GM12878 (cell line): Measurements from ENCODE around the gene MAP3K7CL. TPM values are rescaled to one million over a fixed set of nuclear protein-coding genes. Genes with fewer than 3 reads are reported as not detected.

ENCODE experiments used
- ATAC-seq: fragments of 200-7000 bp; cut with Tn5 transposase; 3 replicates; pipeline ENCODE4 v1.9.1; 2020; ENCODE audit warnings: mild to moderate bottlenecking, moderate library complexity
- BruUV-seq: library from RNA; stranded (reverse); fragments of 400-500 nt; replicated peaks from 2 replicates; lab custom pipeline; 2021; lab: Mats Ljungman, UMichigan
- CTCF ChIA-PET: fragments of 300-600 bp; sonication (Branson Sonifier 250); formaldehyde crosslinking; extraction: SDS; loops from one replicate; lab custom pipeline; 2021; ENCODE audit warnings: inconsistent platforms; lab: Yijun Ruan, JAX
- POLR2A ChIA-PET: fragments of 350-600 bp; formaldehyde crosslinking; extraction: SDS; loops from one replicate; lab custom pipeline; 2021; ENCODE audit warnings: inconsistent platforms; lab: Charles Lee
- RAD21 ChIA-PET: fragments of 300-600 bp; sonication (Branson Sonifier 250); formaldehyde crosslinking; loops from one replicate; lab custom pipeline; 2023; ENCODE audit warnings: antibody characterized with exemption; ENCODE audit not compliant: unreplicated experiment; lab: Charles Lee
- SMC1A ChIA-PET: fragments of 300-600 bp; sonication (Branson Sonifier 250); formaldehyde crosslinking; loops from one replicate; lab custom pipeline; 2023; ENCODE audit not compliant: unreplicated experiment, uncharacterized antibody; lab: Charles Lee
- DNase-seq: peaks from one replicate; pipeline ENCODE4 v3.0.0-alpha.2; 2011; ENCODE audit warnings: low read depth, low spot score
- FAIRE-seq: peaks from 3 replicates; lab custom pipeline; 2011; peaks lifted over from hg19 to GRCh38; lab: Jason Lieb, UNC
- H2AFZ ChIP-seq: 2 replicates; pipeline ENCODE4 v1.6.0; 2011; ENCODE audit warnings: low read depth, low read length, control low read depth; ENCODE audit not compliant: control insufficient read depth
- H3K27ac ChIP-seq: 2 replicates; pipeline ENCODE4 v1.5.1; 2011; ENCODE audit warnings: control low read depth; ENCODE audit not compliant: control insufficient read depth, insufficient read depth
- H3K27me3 ChIP-seq, 2 experiments: replicated peaks in 1 of 2; 2 replicates each; pipeline versions ENCODE4 v1.6.0 to v1.6.1; 2011; ENCODE audit warnings: low read length in 1 of 2; ENCODE audit not compliant: control insufficient read depth in 2 of 2, insufficient read depth in 2 of 2
- H3K36me3 ChIP-seq, 2 experiments: 2 replicates each; pipeline ENCODE4 v1.5.1; 2011; ENCODE audit warnings: low read length in 1 of 2; ENCODE audit not compliant: control insufficient read depth in 2 of 2, insufficient read depth in 2 of 2
- H3K4me1 ChIP-seq: 2 replicates; pipeline ENCODE4 v1.6.1; 2011; ENCODE audit warnings: mild to moderate bottlenecking, low read length, moderate library complexity, mixed read lengths; ENCODE audit not compliant: control insufficient read depth, insufficient read depth
- H3K4me2 ChIP-seq: 2 replicates; pipeline ENCODE4 v1.6.0; 2011; ENCODE audit warnings: control low read depth; ENCODE audit not compliant: control insufficient read depth, insufficient read depth
- H3K4me3 ChIP-seq: fragments of 200-600 bp; sonication (generic); 2 replicates; pipeline ENCODE4 v1.5.1; 2016
- H3K79me2 ChIP-seq: 2 replicates; pipeline ENCODE4 v1.6.0; 2011; ENCODE audit warnings: low read length; ENCODE audit not compliant: control insufficient read depth, insufficient read depth
- H3K9ac ChIP-seq: 2 replicates; pipeline ENCODE4 v1.8.0; 2011; ENCODE audit warnings: low read length, control low read depth, mixed read lengths; ENCODE audit not compliant: control insufficient read depth, insufficient read depth
- H3K9me3 ChIP-seq: replicated peaks from 3 replicates; pipeline ENCODE4 v1.5.1; 2011; ENCODE audit warnings: mild to moderate bottlenecking, low read length; ENCODE audit not compliant: control insufficient read depth, insufficient read depth
- H4K20me1 ChIP-seq: 2 replicates; pipeline ENCODE4 v1.6.0; 2011; ENCODE audit not compliant: control insufficient read depth, insufficient read depth
- ASH2L ChIP-seq: fragments of 300-600, 200-600 bp; sonication (generic); IDR thresholded peaks from 2 replicates; pipeline ENCODE4 v1.6.1; 2017; ENCODE audit warnings: low read depth, mild to moderate bottlenecking, borderline replicate concordance
- ATF7 ChIP-seq: fragments of 450-650 bp; IDR thresholded peaks from 2 replicates; pipeline ENCODE4 v1.6.1; 2016; ENCODE audit warnings: low read depth, mild to moderate bottlenecking
- CHD2 ChIP-seq: IDR thresholded peaks from 2 replicates; pipeline ENCODE4 v1.6.1; 2011; ENCODE audit warnings: low read depth, low read length, improper control_type of control experiment, borderline replicate concordance
- ETV6 ChIP-seq, 2 experiments: fragments of 450-650 bp in 1 of 2; IDR thresholded peaks in 1 of 2; conservative IDR thresholded peaks in 1 of 2; 2 replicates each; pipeline ENCODE4 v1.6.1; 2014; ENCODE audit warnings: antibody characterized with exemption in 1 of 2, borderline replicate concordance in 1 of 2, low read depth in 1 of 2, mild to moderate bottlenecking in 1 of 2, moderate library complexity in 1 of 2
- EZH2 ChIP-seq: IDR thresholded peaks from 2 replicates; pipeline ENCODE4 v1.6.1; 2012; ENCODE audit warnings: low read depth, mild to moderate bottlenecking, control low read depth, inconsistent platforms, low read length, borderline replicate concordance; ENCODE audit not compliant: control insufficient read depth
- GABPA ChIP-seq: IDR thresholded peaks from 2 replicates; pipeline ENCODE4 v1.6.1; 2014; ENCODE audit warnings: antibody characterized with exemption, low read depth, mild to moderate bottlenecking, inconsistent platforms
- NFIC ChIP-seq: IDR thresholded peaks from 2 replicates; pipeline ENCODE4 v1.6.1; 2012; ENCODE audit warnings: low read depth, mild to moderate bottlenecking, inconsistent platforms, low read length, moderate library complexity
- NFYB ChIP-seq: IDR thresholded peaks from 2 replicates; pipeline ENCODE4 v1.6.1; 2011; ENCODE audit warnings: low read depth, mild to moderate bottlenecking, low read length, improper control_type of control experiment, moderate library complexity; ENCODE audit not compliant: insufficient read depth
- NR2F1 ChIP-seq: fragments of 450-650 bp; conservative IDR thresholded peaks from 2 replicates; pipeline ENCODE4 v1.6.1; 2017; ENCODE audit warnings: mild to moderate bottlenecking
- ZNF384 ChIP-seq: IDR thresholded peaks from 2 replicates; pipeline ENCODE4 v1.6.1; 2012; ENCODE audit warnings: low read depth, mild to moderate bottlenecking, low read length, improper control_type of control experiment, borderline replicate concordance
- WGBS: methylation state at CpG from one replicate; pipeline ENCODE4 v1.1.6; 2016; ENCODE audit warnings: low lambda C conversion rate; ENCODE audit not compliant: insufficient replicate concordance, insufficient coverage; ENCODE audit errors: missing lambda C conversion rate; 5-methylcytosine and 5-hydroxymethylcytosine counted together
- in situ Hi-C: fragments of 300-500 bp; cut with MboI; formaldehyde crosslinking; loops from 9 replicates; pipeline ENCODE4 v1.14.3; 2018; ENCODE audit warnings: mixed read lengths
- intact Hi-C: fragments of 100-400 bp; cut with micrococcal nuclease; formaldehyde crosslinking; loops from one replicate; pipeline ENCODE4 v1.14.2; 2022; ENCODE audit not compliant: unreplicated experiment
- polyA plus RNA-seq, 11 experiments: library from polyadenylated mRNA; depleted of rRNA in 4 of 11; unstranded in 6 of 11; stranded (reverse) in 5 of 11; fragments of >200 nt; fragmentation: Nextera tagmentation in 4 of 11; fragmentation: Illumina TruSeq in 1 of 11; extraction: Ambion mirVana in 4 of 11; extraction: Trizol in 1 of 11; gene quantifications; 1 replicate in 1 of 11; 2 replicates in 10 of 11; pipeline versions ENCODE4 v1.2.1 to v1.2.3, GENCODE V29; 2011 to 2016; ENCODE audit warnings: inconsistent platforms in 2 of 11, missing spikeins in 2 of 11, low read depth in 1 of 11
- total RNA-seq, 4 experiments: library from RNA; depleted of rRNA in 3 of 4; stranded (reverse); fragments of >200 nt in 3 of 4; fragmentation: Illumina TruSeq in 1 of 4; extraction: Trizol in 1 of 4; gene quantifications; 2 replicates each; pipeline versions ENCODE4 v1.2.1 to v1.2.3, GENCODE V29; 2013 to 2021
- TF ChIP-seq, protein P1 (sequence below): fragments of 450-650 bp; IDR thresholded peaks from 2 replicates; pipeline ENCODE4 v1.6.1; 2017; ENCODE audit warnings: mild to moderate bottlenecking, moderate library complexity
- TF ChIP-seq, protein P2 (sequence below): fragments of 450-650 bp; IDR thresholded peaks from 2 replicates; pipeline ENCODE4 v1.6.1; 2016; ENCODE audit warnings: mild to moderate bottlenecking, moderate library complexity, borderline replicate concordance
- TF ChIP-seq, protein P3 (sequence below): fragments of 450-650 bp; IDR thresholded peaks from 2 replicates; pipeline ENCODE4 v1.6.1; 2016; ENCODE audit warnings: mild to moderate bottlenecking

The MAP3K7CL gene
- total and polyA plus RNA-seq, 10 of the 15 experiments (the other 5 are each of a cell fraction or from before 2014, with no cell fraction given): 3.2 to 19.7 (median 6.6) TPM

DNA sequence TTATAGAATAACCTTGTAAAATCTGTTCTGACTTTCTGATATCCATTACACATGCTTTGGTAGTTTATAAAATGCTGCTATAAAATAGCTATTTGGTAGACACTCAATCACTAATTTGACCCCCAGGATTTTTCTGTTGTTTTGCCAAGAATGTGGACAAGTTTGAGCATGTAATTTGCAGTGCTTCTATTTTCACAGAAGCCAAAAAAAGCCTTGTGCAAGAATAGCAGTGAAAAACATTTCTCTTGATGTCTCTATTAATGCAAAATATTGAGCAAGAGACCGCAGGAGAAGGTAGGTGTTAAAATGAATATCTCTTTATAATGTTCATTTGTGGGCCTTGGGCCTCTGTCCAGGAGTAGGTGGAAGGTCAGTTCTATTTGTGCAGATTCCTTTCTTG, 22.5 kb downstream of the MAP3K7CL start (continued):
- TF ChIP-seq ATF7 (no peak), ETV6 (conservative IDR thresholded peaks at IDR 0.05 in 1 of 2, IDR thresholded peaks at IDR 0.05 in 1 of 2; ENCODE audit: borderline replicate concordance in 1 of 2, low read depth in 1 of 2) (no peak), NFIC (no peak), NFYB (no peak), NR2F1 (no peak)
- TF ChIP-seq, protein P1, sequence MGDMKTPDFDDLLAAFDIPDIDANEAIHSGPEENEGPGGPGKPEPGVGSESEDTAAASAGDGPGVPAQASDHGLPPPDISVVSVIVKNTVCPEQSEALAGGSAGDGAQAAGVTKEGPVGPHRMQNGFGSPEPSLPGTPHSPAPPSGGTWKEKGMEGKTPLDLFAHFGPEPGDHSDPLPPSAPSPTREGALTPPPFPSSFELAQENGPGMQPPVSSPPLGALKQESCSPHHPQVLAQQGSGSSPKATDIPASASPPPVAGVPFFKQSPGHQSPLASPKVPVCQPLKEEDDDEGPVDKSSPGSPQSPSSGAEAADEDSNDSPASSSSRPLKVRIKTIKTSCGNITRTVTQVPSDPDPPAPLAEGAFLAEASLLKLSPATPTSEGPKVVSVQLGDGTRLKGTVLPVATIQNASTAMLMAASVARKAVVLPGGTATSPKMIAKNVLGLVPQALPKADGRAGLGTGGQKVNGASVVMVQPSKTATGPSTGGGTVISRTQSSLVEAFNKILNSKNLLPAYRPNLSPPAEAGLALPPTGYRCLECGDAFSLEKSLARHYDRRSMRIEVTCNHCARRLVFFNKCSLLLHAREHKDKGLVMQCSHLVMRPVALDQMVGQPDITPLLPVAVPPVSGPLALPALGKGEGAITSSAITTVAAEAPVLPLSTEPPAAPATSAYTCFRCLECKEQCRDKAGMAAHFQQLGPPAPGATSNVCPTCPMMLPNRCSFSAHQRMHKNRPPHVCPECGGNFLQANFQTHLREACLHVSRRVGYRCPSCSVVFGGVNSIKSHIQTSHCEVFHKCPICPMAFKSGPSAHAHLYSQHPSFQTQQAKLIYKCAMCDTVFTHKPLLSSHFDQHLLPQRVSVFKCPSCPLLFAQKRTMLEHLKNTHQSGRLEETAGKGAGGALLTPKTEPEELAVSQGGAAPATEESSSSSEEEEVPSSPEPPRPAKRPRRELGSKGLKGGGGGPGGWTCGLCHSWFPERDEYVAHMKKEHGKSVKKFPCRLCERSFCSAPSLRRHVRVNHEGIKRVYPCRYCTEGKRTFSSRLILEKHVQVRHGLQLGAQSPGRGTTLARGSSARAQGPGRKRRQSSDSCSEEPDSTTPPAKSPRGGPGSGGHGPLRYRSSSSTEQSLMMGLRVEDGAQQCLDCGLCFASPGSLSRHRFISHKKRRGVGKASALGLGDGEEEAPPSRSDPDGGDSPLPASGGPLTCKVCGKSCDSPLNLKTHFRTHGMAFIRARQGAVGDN: no peak

- no peak overlapping the region for H3K9ac ChIP-seq
- H3K36me3 ChIP-seq: no peaks in the 10 kb centered on the region
- no peak overlapping the region for H3K27ac ChIP-seq
- SMC1A ChIA-PET: interaction anchor here (1.2 to 1.8 kb wide), 3 partner anchors 10 to 61 kb away, joined by 3 to 8 read pairs (median 3); no protein-coding TSS in a partner anchor
- CTCF ChIA-PET: interaction anchor here (0.6 to 1.3 kb wide), 5 partner anchors 10 to 228 kb away, joined by 3 to 4 read pairs (median 3); no protein-coding TSS in a partner anchor
- H3K4me2 ChIP-seq: no peak overlapping the region
- RAD21 ChIA-PET: interaction anchor here (1.2 kb wide), 1 partner anchor 64 kb away, joined by 3 read pairs; no protein-coding TSS in a partner anchor
- H3K4me1 ChIP-seq: no peaks in the 10 kb centered on the region
- H3K79me2 ChIP-seq: no peaks in the 10 kb centered on the region
- WGBS: 92% methylated on average over 3 of the region's 3 CpGs
- no peaks in the 10 kb centered on the region for H4K20me1 ChIP-seq
- H3K27me3 ChIP-seq: no peaks in the 10 kb centered on the region
- no peak overlapping the region for H3K4me3 ChIP-seq
- DNase-seq (no peak), ATAC-seq (no peak), FAIRE-seq (no peak)
- intact Hi-C loops (no loop called here), in situ Hi-C loops (no loop called here)
- H3K9me3 ChIP-seq: no peaks in the 10 kb centered on the region
- no peak overlapping the region for H2AFZ ChIP-seq
- no TSS peak for BruUV-seq
- POLR2A ChIA-PET: no interaction called here
- TF ChIP-seq, protein P2, sequence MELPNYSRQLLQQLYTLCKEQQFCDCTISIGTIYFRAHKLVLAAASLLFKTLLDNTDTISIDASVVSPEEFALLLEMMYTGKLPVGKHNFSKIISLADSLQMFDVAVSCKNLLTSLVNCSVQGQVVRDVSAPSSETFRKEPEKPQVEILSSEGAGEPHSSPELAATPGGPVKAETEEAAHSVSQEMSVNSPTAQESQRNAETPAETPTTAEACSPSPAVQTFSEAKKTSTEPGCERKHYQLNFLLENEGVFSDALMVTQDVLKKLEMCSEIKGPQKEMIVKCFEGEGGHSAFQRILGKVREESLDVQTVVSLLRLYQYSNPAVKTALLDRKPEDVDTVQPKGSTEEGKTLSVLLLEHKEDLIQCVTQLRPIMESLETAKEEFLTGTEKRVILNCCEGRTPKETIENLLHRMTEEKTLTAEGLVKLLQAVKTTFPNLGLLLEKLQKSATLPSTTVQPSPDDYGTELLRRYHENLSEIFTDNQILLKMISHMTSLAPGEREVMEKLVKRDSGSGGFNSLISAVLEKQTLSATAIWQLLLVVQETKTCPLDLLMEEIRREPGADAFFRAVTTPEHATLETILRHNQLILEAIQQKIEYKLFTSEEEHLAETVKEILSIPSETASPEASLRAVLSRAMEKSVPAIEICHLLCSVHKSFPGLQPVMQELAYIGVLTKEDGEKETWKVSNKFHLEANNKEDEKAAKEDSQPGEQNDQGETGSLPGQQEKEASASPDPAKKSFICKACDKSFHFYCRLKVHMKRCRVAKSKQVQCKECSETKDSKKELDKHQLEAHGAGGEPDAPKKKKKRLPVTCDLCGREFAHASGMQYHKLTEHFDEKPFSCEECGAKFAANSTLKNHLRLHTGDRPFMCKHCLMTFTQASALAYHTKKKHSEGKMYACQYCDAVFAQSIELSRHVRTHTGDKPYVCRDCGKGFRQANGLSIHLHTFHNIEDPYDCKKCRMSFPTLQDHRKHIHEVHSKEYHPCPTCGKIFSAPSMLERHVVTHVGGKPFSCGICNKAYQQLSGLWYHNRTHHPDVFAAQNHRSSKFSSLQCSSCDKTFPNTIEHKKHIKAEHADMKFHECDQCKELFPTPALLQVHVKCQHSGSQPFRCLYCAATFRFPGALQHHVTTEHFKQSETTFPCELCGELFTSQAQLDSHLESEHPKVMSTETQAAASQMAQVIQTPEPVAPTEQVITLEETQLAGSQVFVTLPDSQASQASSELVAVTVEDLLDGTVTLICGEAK: no peak
- TF ChIP-seq, protein P3, sequence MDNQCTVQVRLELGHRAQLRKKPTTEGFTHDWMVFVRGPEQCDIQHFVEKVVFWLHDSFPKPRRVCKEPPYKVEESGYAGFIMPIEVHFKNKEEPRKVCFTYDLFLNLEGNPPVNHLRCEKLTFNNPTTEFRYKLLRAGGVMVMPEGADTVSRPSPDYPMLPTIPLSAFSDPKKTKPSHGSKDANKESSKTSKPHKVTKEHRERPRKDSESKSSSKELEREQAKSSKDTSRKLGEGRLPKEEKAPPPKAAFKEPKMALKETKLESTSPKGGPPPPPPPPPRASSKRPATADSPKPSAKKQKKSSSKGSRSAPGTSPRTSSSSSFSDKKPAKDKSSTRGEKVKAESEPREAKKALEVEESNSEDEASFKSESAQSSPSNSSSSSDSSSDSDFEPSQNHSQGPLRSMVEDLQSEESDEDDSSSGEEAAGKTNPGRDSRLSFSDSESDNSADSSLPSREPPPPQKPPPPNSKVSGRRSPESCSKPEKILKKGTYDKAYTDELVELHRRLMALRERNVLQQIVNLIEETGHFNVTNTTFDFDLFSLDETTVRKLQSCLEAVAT: no peak
- TF ChIP-seq ZNF384 (no peak), ASH2L (no peak), GABPA (no peak), CHD2 (no peak), EZH2 (no peak)
These were observed 23.8 kb downstream of the MAP3K7CL start for GRCh38 chr21:29154270-29154669.
